ENCODE measurements around the gene SEMA4A.
"Not testable (repeated sequence)": the region's sequence is repeated elsewhere in the genome, so short reads cannot be mapped to it uniquely, and the experiment has no call there.

The SEMA4A gene

GRCh38 chr1:156119503-156120209, 33.7 kb upstream of the SEMA4A start:
- DNase-seq, result peak; percentile 50

DNA sequence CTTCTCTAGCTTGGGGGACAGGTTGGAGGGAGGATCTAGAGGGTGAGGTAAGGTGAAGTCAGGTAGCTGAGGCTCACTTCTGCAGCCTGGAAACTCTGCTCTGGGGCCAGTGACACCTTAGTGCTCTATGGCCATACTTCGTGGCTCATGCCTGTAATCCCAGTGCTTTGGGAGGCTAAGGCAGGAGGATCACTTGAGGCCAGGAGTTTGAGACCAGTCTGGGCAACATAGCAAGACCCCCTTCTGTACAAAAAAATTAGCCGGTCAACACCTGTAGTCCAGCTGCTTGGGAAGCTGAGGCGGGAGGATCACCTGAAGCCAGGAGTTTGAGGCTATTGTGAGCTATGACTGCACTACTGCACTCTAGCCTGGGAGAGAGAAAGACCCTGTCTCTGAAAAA, 33.1 kb upstream of the SEMA4A start:
- no peak for DNase-seq

GRCh38 chr1:156121005-156121404, 32.4 kb upstream of the SEMA4A start:
- DNase-seq, result not testable (repeated sequence)

- DNase-seq, result no peak
These were observed 31.9 kb upstream of the SEMA4A start for GRCh38 chr1:156121457-156121856.

GRCh38 chr1:156122086-156122485, 31.3 kb upstream of the SEMA4A start:
- DNase-seq, result no peak

GRCh38 chr1:156122519-156123355, 30.6 kb upstream of the SEMA4A start:
- DNase-seq, result no peak

DNA sequence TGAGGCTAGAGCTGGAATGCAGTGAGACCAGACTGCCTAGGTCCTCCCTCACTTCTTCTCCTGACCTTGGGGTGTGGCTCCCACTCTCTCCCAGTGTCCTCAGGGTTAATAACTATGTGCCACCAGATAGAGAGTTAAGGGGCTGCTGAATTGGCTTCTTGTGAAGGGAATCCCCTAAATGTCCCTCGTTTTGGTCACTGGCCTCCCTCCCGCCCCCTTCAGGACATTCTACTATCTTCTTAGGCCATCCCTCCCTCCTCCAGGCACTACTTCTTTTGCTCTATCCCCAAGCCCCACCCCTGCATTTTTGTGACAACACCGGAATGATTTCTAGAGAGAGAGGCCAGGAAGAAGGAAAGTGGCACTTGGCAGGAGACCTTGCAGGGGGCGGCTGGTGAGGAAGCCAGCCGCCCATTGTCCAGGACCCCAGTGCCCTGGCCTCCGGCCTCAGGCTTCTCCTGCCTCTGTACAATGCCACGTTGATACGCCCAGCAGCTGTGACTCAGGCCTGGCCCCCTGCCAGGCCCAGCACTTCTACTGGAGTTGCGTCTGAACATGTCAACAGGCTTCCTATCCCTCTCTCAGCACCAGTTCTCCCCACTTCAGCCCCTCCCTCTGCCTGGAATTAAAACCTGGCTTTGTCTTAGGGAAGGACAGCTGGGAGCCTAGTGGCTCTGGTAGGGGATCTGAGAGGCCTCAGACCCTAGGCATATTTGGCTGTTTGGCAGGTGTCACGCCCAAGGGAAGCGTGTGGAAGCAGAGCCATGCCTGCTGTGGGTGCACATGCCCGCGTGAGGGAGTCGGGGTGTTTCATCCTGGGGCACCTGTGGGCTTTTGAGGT, 29.8 kb upstream of the SEMA4A start:
- peak; percentile 64 for DNase-seq

DNA sequence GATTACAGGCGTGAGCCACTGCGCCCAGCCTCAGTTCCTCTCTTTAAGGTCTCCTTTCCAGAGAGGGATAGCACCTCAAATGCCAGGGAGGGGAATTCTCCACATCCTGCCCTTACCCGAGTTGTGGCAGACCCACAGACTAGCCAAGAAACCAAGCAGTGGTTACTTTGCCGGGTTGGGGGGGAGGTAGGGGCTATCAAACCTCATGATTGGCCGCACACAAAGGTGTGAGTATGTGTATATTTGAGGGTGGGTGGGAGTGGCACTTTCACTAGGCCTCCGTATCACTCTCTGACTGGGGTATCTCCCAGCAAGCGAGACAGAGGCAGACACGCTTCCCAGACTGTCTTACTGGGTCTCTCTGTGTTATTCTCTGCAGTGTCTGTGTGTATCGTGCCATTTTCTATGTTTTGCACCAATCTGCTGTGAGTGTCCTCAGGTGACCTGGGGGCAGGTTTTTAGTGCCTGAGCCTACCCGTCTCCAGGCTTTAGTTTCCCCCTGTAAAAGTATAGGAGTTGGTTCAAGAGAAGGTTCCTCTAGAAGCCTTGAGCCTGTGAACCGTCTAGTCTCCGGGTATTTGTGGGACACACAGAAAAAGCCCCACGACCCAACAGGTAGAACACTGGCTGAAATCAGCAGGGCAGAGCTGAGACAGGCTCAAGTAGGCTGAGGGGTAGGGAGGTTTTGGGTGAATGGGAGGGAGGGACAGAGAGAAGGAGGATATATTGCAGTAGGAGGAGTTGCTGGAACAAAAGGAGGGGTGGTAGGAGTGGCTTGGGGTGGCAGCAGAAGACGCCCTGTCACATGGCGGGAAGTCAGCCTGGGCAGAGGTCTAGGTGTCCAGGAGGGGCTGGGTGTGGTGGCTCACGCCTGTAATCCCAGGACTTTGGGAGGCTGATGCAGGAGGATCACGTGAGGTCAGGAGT, 28.6 kb upstream of the SEMA4A start:
- peak; percentile 75 for DNase-seq

- DNase-seq, result not testable (repeated sequence)
These were observed 27.8 kb upstream of the SEMA4A start for GRCh38 chr1:156125544-156125943.

- DNase-seq, result peak; percentile 87
These were observed 27.2 kb upstream of the SEMA4A start for GRCh38 chr1:156126043-156126629.

- peak; percentile 98 for DNase-seq
These were observed 26.5 kb upstream of the SEMA4A start for GRCh38 chr1:156126630-156127534.

DNA sequence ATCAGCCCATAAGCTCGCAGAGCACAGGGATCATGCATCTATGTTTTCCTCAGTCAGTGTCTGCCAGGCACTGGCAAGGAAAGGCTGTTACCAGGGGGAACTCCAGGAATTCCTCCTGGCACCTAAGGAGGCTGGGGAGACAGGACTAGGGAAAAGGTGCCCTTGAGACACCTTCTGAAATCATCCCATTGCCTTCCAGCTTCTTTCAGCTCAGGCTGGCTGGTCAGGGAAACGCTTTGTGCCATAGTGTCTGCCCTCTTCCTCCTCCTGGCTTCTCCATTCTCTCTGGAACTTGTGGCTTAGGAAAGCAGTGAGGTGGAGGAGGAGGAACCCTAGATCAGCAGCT, 25.1 kb upstream of the SEMA4A start:
- DNase-seq, result no peak

DNA sequence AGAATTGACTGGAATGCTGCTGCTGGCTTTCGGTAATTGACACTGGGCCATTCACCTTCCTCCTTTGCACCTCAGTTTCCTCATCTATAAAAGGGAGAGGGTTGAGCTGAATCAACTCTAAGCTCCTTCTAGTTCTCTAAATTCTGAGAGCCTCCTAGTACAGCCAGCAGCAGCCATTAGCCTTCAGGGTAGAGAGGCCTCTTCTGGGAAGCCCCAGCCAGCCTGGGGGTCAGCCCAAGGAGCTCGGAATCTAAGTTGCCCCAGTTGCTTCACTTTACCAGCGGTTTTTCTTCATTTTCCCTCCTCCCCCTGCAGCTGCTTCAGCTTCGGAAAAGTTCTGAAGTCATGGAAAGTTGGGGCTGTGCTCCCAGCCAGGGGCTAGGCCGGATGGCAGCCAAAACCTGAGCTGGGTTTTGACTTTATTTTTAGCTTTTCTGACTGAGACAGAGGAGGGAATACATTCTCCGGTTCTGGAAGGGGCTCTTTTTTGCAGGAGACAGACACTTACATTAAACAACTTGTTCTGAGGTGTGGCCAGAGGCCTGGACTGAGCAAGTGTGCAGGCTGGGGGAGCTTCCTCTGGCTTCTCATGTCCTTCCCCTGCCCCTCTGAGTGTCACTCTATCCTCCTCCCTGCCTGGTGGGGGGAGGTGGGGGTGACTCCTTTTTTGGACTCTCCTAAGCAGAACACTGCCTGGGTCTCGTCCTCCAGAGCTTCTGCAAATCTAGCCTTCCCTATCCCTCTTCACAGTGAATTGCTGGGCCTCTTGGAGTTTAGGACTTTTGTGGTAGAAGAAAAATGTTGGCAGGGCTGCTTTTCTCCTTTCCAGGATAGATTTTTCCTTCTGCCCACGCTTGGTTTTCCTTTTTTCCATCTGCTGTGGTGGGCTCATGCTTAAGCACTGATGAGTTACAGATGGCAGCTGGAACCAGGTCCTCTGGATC, 24.5 kb upstream of the SEMA4A start:
- DNase-seq, result no peak

GRCh38 chr1:156129687-156130577, 23.5 kb upstream of the SEMA4A start:
- DNase-seq, result peak; percentile 85

- DNase-seq, result no peak
These were observed 22.8 kb upstream of the SEMA4A start for GRCh38 chr1:156130578-156130942.

DNA sequence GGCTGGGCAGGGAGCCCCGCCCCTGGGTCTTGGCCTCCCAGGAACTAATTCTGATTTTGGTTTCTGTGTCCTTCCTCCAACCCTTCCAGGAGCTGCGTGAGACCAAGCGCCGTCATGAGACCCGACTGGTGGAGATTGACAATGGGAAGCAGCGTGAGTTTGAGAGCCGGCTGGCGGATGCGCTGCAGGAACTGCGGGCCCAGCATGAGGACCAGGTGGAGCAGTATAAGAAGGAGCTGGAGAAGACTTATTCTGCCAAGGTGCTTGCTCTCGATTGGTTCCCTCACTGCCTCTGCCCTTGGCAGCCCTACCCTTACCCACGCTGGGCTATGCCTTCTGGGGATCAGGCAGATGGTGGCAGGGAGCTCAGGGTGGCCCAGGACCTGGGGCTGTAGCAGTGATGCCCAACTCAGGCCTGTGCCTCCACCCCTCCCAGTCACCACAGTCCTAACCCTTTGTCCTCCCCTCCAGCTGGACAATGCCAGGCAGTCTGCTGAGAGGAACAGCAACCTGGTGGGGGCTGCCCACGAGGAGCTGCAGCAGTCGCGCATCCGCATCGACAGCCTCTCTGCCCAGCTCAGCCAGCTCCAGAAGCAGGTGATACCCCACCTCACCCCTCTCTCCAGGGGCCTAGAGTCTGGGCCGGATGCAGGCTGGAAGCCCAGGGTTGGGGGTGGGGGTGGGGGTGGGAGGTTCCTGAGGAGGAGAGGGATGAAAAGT, 18.5 kb upstream of the SEMA4A start:
- DNase-seq, result no peak

DNA sequence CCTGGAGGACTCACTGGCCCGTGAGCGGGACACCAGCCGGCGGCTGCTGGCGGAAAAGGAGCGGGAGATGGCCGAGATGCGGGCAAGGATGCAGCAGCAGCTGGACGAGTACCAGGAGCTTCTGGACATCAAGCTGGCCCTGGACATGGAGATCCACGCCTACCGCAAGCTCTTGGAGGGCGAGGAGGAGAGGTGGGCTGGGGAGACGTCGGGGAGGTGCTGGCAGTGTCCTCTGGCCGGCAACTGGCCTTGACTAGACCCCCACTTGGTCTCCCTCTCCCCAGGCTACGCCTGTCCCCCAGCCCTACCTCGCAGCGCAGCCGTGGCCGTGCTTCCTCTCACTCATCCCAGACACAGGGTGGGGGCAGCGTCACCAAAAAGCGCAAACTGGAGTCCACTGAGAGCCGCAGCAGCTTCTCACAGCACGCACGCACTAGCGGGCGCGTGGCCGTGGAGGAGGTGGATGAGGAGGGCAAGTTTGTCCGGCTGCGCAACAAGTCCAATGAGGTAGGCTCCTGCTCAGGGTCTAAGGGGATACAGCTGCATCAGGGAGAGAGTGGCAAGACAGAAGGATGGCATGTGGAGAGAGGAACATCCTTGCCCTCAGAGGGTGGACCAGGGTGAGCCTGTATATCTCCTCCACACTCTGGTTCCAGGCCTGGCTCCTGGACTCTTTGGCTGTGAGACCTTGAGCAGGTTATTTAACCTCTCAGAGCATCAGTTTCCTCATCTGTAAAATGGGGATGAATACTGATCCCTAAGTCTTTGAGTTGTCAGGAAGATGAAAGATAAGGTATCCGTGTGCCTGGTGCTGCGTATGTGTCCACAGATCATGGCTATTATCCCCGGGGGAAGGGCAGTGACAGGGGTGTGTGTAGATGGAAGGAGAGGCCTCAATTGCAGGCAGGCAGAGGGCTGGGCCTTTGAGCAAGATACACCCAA, 17.2 kb upstream of the SEMA4A start:
- no peak for DNase-seq
